K562 (cell line): ENCODE results near the gene SAMD4A. TPM values are rescaled to one million over a fixed set of nuclear protein-coding genes. Genes with fewer than 3 reads are reported as not detected.

Source experiments
- ESRRB ChIP-seq: fragments of 250-450 bp; sonication (Bioruptor Pico); IDR thresholded peaks from 2 replicates; pipeline ENCODE4 v1.5.0; 2020; ENCODE audit warnings: mild to moderate bottlenecking, moderate library complexity, borderline replicate concordance
- HDAC6 ChIP-seq: IDR thresholded peaks from 2 replicates; pipeline ENCODE4 v1.6.1; 2012; ENCODE audit warnings: low read depth, mild to moderate bottlenecking, control low read depth, inconsistent platforms, low read length, moderate library complexity
- MAZ ChIP-seq, 2 experiments: fragments of 450-650 bp in 1 of 2; sonication (generic) in 1 of 2; formaldehyde crosslinking; IDR thresholded peaks in 1 of 2; conservative IDR thresholded peaks in 1 of 2; 2 replicates each; pipeline versions ENCODE4 v1.4.0 to v1.5.0; 2020; ENCODE audit warnings: mild to moderate bottlenecking in 1 of 2, missing genetic modification reagents in 1 of 2
- RBM25 ChIP-seq: fragments of 200-400 bp; formaldehyde crosslinking; IDR thresholded peaks from 2 replicates; pipeline ENCODE4 v1.6.1; 2018; ENCODE audit warnings: low read length, low read depth, moderate library complexity; ENCODE audit not compliant: severe bottlenecking
- TAF7 ChIP-seq: fragments of 450-650 bp; IDR thresholded peaks from 2 replicates; pipeline ENCODE4 v1.6.1; 2016; ENCODE audit warnings: missing genetic modification characterization, missing compliant biosample characterization
- ZNF133 ChIP-seq: fragments of 250-450 bp; sonication (Bioruptor Pico); IDR thresholded peaks from 2 replicates; pipeline ENCODE4 v1.4.0; 2020; ENCODE audit warnings: mild to moderate bottlenecking
- polyA plus RNA-seq, 8 experiments: library from polyadenylated mRNA; depleted of rRNA in 4 of 8; stranded (reverse) in 5 of 8; unstranded in 3 of 8; fragments of >200 nt; fragmentation: Nextera tagmentation in 2 of 8; fragmentation: Illumina TruSeq in 1 of 8; extraction: Ambion mirVana in 2 of 8; extraction: Trizol in 1 of 8; gene quantifications; 2 replicates each; pipeline versions ENCODE4 v1.2.1 to v1.2.3, GENCODE V29; 2011 to 2014; ENCODE audit warnings: inconsistent platforms in 1 of 8, missing spikeins in 1 of 8
- total RNA-seq, 7 experiments: library from RNA; depleted of rRNA in 6 of 7; stranded (reverse); fragments of >200 nt in 6 of 7; fragmentation: Illumina TruSeq in 2 of 7; extraction: Trizol in 2 of 7; gene quantifications; 2 replicates each; pipeline versions ENCODE4 v1.2.1 to v1.2.3, GENCODE V29; 2011 to 2021; ENCODE audit warnings: low replicate concordance in 1 of 7
- TF ChIP-seq, protein P1 (sequence below): sonication (generic); formaldehyde crosslinking; IDR thresholded peaks from 2 replicates; pipeline ENCODE4 v1.8.0; 2022; ENCODE audit warnings: mild to moderate bottlenecking, missing genetic modification reagents

SAMD4A gene
- total and polyA plus RNA-seq, 9 of the 15 experiments (the other 6 are each of a cell fraction or from before 2014, with no cell fraction given), result 0.66 to 6.8 (median 3.3) TPM

- TF ChIP-seq, protein P1, sequence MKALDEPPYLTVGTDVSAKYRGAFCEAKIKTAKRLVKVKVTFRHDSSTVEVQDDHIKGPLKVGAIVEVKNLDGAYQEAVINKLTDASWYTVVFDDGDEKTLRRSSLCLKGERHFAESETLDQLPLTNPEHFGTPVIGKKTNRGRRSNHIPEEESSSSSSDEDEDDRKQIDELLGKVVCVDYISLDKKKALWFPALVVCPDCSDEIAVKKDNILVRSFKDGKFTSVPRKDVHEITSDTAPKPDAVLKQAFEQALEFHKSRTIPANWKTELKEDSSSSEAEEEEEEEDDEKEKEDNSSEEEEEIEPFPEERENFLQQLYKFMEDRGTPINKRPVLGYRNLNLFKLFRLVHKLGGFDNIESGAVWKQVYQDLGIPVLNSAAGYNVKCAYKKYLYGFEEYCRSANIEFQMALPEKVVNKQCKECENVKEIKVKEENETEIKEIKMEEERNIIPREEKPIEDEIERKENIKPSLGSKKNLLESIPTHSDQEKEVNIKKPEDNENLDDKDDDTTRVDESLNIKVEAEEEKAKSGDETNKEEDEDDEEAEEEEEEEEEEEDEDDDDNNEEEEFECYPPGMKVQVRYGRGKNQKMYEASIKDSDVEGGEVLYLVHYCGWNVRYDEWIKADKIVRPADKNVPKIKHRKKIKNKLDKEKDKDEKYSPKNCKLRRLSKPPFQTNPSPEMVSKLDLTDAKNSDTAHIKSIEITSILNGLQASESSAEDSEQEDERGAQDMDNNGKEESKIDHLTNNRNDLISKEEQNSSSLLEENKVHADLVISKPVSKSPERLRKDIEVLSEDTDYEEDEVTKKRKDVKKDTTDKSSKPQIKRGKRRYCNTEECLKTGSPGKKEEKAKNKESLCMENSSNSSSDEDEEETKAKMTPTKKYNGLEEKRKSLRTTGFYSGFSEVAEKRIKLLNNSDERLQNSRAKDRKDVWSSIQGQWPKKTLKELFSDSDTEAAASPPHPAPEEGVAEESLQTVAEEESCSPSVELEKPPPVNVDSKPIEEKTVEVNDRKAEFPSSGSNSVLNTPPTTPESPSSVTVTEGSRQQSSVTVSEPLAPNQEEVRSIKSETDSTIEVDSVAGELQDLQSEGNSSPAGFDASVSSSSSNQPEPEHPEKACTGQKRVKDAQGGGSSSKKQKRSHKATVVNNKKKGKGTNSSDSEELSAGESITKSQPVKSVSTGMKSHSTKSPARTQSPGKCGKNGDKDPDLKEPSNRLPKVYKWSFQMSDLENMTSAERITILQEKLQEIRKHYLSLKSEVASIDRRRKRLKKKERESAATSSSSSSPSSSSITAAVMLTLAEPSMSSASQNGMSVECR (CRISPR knock-in tag), result no peak
- no peak for TF ChIP-seq TAF7 (tag)
- no peak for TF ChIP-seq ZNF133 (CRISPR knock-in tag)
- no peak for TF ChIP-seq MAZ (CRISPR knock-in tag; conservative IDR thresholded peaks at IDR 0.05 in 1 of 2, IDR thresholded peaks at IDR 0.05 in 1 of 2)
- no peak for TF ChIP-seq HDAC6
- TF ChIP-seq ESRRB (CRISPR knock-in tag), result no peak
- TF ChIP-seq RBM25, result no peak
These were observed 31.3 kb upstream of the SAMD4A start (continued) for GRCh38 chr14:54535646-54536045.
